Amniotic stem cell (primary cell): ENCODE results near the gene CD1B.
"Not testable (repeated sequence)": the region's sequence is repeated elsewhere in the genome, so short reads cannot be mapped to it uniquely, and the experiment has no call there.

Source experiments
- DNase-seq: peaks from one replicate; lab custom pipeline; 2025; lab: John Stamatoyannopoulos, UW

Gene CD1B

DNA sequence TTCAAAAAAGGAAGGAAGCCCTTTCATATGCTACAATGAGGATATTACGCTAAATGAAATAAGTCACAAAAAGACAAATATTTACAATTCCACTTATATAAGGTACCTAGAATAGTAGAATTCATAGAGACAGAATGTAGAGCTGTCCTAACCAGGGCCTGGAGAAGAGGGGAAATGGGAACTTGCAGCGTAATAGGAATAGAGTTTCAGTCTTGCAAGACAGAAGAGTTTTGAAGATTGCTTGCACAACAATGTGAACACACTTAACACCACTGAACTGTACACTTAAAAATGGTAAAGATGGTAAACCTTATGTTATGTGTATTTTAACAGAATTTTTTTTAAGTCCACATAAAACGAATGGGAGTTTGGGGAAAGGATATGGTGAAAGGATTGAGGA is 2.9 kb downstream of the CD1B start:
- DNase-seq: no peak

DNA sequence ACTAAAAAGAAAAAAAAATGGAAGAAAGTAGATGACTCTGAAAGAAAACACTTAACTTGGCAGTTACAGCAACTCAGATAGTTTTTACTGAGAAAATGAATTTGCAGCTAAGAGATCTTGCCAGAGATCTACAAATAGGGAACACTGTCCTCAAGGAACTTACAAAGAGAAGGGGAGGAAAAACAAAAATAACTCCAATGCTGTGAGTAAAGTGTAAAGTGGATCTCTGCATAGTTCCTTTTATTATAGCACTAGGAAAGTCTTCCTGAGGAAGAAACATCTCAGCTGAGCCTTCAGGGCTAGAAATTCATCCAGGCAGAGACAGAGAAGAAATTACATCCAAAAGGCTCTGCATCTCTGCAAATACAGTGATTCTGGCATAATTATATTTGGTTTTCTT is 3.9 kb downstream of the CD1B start:
- DNase-seq: no peak

- DNase-seq: no peak
Measured at GRCh38 chr1:158324395-158324794, 6.9 kb downstream of the CD1B start.

DNA sequence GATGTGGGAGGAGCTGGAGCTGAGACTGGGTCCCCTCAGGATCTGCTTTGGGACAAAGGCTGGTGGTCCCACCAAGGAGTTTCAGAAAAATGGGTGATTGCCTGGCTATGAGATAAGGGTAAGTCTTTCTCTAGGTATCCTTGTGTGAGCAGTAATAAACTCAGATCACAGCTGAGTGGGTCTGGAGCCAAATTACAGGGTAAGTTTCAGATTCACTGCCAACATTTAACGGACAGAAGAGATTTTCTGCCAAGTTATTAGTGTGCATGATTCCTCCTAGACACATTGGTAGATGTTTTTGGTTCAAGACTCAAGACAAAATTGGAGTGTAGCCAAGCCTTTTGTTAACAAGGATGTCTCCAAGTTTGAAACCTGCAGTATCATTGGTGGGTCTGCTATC is 7.5 kb downstream of the CD1B start:
- DNase-seq: no peak

DNA sequence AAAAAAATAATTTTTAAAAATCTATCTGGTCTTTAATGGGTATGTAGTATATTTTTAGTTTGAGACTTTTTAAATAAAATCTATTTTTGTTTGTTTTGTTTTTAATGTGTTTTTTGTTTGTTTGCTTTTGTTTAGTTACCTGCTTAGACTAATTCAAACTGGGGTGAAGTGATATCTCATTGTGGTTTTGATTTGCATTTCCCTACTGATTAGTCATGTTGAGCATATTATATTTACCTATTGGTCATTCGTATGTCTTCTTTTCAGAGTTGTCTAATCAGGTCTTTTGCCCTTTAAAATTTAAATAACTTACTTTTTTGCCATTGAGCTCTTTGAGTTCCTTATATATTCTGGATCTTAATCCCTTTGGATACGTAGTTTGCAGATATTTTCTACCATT is 20.3 kb downstream of the CD1B start:
- no peak for DNase-seq

DNA sequence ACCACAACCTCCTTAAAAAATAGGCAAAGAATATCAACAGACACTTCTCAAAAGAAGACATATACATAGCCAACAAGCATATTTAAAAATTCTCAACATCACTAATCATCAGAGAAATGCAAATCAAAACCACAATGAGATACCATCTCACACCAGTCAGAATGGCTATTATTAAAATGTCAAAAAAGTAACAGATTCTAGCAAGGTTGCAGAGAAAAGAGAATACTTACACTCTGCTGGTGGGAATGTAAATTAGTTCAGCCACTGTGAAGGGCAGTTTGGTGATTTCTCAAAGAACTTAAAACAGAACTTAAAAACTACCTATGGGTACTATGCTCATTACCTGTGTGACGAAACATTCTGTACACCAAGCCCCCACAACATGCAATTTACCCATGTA is 20.7 kb downstream of the CD1B start:
- no peak for DNase-seq

- DNase-seq: no peak
Measured at GRCh38 chr1:158295791-158296190, 35.5 kb downstream of the CD1B start.

GRCh38 chr1:158290321-158290844 is 40.9 kb downstream of the CD1B start:
- no peak for DNase-seq

DNA sequence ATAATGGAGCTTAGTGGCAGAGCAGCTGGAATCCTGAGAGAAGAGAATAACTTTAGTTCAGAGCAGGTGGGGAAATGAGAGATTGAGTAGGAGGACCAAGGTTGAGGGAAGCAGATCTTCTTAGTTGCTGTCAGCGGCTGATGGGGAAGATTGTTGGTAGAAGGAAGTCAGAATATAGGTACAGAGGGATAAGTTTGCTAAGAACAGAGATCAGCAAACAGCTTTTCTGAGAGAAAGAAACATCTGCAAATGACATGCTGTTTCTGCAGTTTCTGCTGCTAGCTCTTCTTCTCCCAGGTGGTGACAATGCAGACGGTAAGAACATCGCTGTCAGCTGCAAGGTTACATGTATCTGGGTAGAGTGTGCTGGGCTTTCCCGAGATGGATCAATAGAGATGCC is 41.5 kb downstream of the CD1B start, which contains the start of gene CD1C:
TSS of gene CD1C (plus strand) at position 113 of the 400 bp plus-strand sequence. CDS start at position 255, 142 bp downstream.
- no peak for DNase-seq

- DNase-seq: no peak
Measured at GRCh38 chr1:158286941-158287346, 44.4 kb downstream of the CD1B start.

- no peak for DNase-seq
Measured at GRCh38 chr1:158286487-158286886, 44.8 kb downstream of the CD1B start.

GRCh38 chr1:158285756-158286241 is 45.5 kb downstream of the CD1B start:
- no peak for DNase-seq

GRCh38 chr1:158283965-158284364 is 47.4 kb downstream of the CD1B start:
- no peak for DNase-seq

DNA sequence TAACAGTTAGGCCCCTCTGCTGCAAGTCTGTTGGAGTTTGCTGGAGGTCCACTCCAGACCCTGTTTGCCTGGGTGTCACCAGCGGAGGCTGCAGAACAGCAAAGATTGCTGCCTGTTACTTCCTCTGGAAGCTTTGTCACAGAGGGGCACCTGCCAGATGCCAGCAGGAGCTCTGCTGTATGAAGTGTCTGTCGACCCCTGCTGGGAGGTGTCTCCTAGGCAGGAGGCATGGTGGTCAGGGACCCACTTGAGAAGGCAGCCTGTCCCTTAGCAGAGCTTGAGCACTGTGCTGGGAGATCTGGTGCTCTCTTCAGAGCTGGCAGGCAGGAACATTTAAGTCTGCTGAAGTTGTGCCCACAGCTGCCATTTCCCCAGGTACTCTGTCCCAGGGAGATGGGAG is 48.9 kb downstream of the CD1B start:
- not testable (repeated sequence) for DNase-seq
